Breast epithelium (tissue), 3 donors: ENCODE measurements around the gene PORCN.

Source experiments
- CTCF ChIP-seq, 3 donors: fragments of 450-650 bp; IDR thresholded peaks; one replicate each; pipeline ENCODE4 v1.5.1; 2016 to 2017; ENCODE audit warnings: antibody characterized with exemption in 3 of 3, mild to moderate bottlenecking in 3 of 3, moderate library complexity in 3 of 3
- POLR2AphosphoS5 ChIP-seq, 3 donors: sonication (generic); formaldehyde crosslinking; IDR thresholded peaks; one replicate each; pipeline ENCODE4 v1.6.1; 2017; ENCODE audit warnings: antibody characterized with exemption in 3 of 3

- TF ChIP-seq CTCF (IDR thresholded peaks at IDR 0.05) (no peak), POLR2AphosphoS5 (IDR thresholded peaks at IDR 0.05) (no peak)
These were observed 30.0 kb upstream of the PORCN start for GRCh38 chrX:48478806-48479205.
